Upper lobe of left lung (tissue), 6 donors: ENCODE measurements around the gene PUM2. TPM values are rescaled to one million over a fixed set of nuclear protein-coding genes. Genes with fewer than 3 reads are reported as not detected.
A peak's percentile ranks its signal among the peaks of the same experiment; 100 is the strongest.

ENCODE experiments used
- ATAC-seq, 2 donors: fragments of 200-7000 bp; cut with Tn5 transposase; one replicate each; pipeline ENCODE4 v1.9.1; 2022; ENCODE audit warnings: mild to moderate bottlenecking in 2 of 2, moderate library complexity in 2 of 2; ENCODE audit not compliant: low FRiP score in 2 of 2
- DNase-seq, 2 donors: peaks; one replicate each; pipeline ENCODE4 v3.0.0-alpha.2; 2019 to 2020
- H3K27ac ChIP-seq, 4 donors: fragments of 200-600 bp; sonication (generic); one replicate each; pipeline ENCODE4 v1.5.1; 2016 to 2019
- H3K27me3 ChIP-seq, 4 donors: fragments of 200-600 bp; sonication (generic); one replicate each; pipeline ENCODE4 v1.5.1; 2017 to 2019
- H3K36me3 ChIP-seq, 4 donors: fragments of 200-600 bp; sonication (generic); one replicate each; pipeline ENCODE4 v1.5.1; 2016 to 2019
- H3K4me1 ChIP-seq, 4 donors: fragments of 200-600 bp; sonication (generic); one replicate each; pipeline ENCODE4 v1.5.1; 2018 to 2019
- H3K4me3 ChIP-seq, 4 donors: fragments of 200-600 bp; sonication (generic); one replicate each; pipeline ENCODE4 v1.5.1; 2017 to 2019; ENCODE audit warnings: mild to moderate bottlenecking in 2 of 4, moderate library complexity in 1 of 4
- H3K9me3 ChIP-seq, 4 donors: fragments of 200-600 bp; sonication (generic); one replicate each; pipeline ENCODE4 v1.5.1; 2018 to 2019
- EP300 ChIP-seq, 4 donors: sonication (generic); formaldehyde crosslinking; IDR thresholded peaks; one replicate each; pipeline ENCODE4 v1.5.1; 2017; ENCODE audit warnings: antibody characterized with exemption in 4 of 4, control low read depth in 2 of 4
- POLR2A ChIP-seq, 4 donors: fragments of 450-650 bp; IDR thresholded peaks; one replicate each; pipeline ENCODE4 v1.5.1; 2016 to 2017; ENCODE audit warnings: antibody characterized with exemption in 4 of 4, mild to moderate bottlenecking in 2 of 4
- POLR2AphosphoS5 ChIP-seq, 2 donors: sonication (generic); formaldehyde crosslinking; IDR thresholded peaks; one replicate each; pipeline ENCODE4 v1.5.1; 2017; ENCODE audit warnings: antibody characterized with exemption in 2 of 2
- WGBS, 2 donors: methylation state at CpG; one replicate each; pipeline ENCODE4 v1.1.5; 2017 to 2018; 5-methylcytosine and 5-hydroxymethylcytosine counted together
- total RNA-seq, 6 donors: library from RNA; depleted of rRNA in 4 of 6; stranded (reverse); fragments of >200 nt in 4 of 6; gene quantifications; one replicate each; pipeline versions ENCODE4 v1.1.0 to v1.2.1, GENCODE V29; 2016 to 2021
- TF ChIP-seq, protein P1 (sequence below), 6 experiments: fragments of 450-650 bp in 4 of 6; fragments of 200-600 bp in 2 of 6; sonication (generic) in 2 of 6; IDR thresholded peaks; one replicate each; pipeline ENCODE4 v1.5.1; 2016 to 2019; ENCODE audit warnings: antibody characterized with exemption in 6 of 6
- donor health status: DM: no; HTN: no; CAD: no; lungs with moderate emphysema.
- donor health status: DM: no; HTN: yes; CAD: no; lungs with severe emphysema.

The PUM2 gene
- total RNA-seq, 6 donors from 2014 or later: 33.1 to 114 (median 86.6) TPM

DNA sequence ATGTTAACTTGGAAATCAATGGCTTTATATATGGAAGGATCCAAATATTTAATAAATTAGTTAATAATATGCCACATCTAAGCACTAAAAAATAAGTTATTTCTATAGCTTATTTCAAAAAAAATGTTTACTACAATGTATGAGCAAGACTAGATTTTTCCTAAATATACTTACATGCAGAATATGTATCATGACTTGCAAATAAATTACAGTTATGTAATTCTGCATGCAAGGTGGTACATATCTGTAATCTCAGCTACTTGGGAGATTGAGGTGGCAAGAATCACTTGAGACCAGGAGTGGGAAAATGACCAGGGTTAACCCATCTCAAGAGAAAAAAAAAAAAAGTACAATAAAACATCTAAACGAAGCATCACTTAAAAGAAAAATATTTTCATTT lies 11.6 kb downstream of the PUM2 start:
- Histone ChIP-seq H3K9me3 (no peaks in the 10 kb centered on the region), H3K4me3 (no peak overlapping the region), H3K36me3 (no peaks in the 10 kb centered on the region), H3K27ac (no peak overlapping the region), H3K27me3 (no peaks in the 10 kb centered on the region), H3K4me1 (peaks cover 29 to 88% (median 67%) of the 10 kb centered on the region in 4 donors)
- ATAC-seq (no peak), DNase-seq (no peak)
- 47 to 55% methylated on average over 1 of the region's 1 CpG for WGBS, 2 donors
- no peak for TF ChIP-seq EP300 (IDR thresholded peaks at IDR 0.05)

DNA sequence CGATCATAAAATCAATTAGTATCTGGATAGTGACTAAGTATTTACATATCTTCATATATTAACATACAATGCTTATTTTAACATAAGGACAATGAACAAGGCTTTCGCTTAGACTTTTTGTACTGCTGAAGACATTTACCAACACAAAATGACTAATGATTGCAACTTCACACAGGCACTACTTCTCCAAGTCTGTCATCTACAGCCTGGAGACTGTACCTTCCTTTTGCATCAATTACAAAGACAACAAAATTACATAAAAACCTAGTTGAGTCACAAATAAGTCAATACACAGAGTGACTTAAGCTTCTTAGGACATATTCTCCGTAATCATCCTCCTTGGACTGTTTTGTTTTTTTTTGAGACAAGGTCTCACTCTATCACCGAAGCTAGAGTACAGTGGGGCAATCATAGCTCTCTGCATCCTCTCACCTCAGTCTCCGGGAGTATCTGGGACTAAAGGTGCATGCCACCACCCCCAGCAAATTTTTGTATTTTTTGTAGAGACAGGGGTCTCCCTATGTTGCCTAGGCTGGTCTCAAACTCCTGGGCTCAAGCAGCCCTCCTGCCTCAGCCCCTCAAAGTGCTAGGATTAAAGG lies 15.9 kb downstream of the PUM2 start:
- Histone ChIP-seq H3K36me3 (no peaks in the 10 kb centered on the region), H3K27ac (no peak overlapping the region), H3K4me3 (no peak overlapping the region), H3K27me3 (no peaks in the 10 kb centered on the region), H3K4me1 (peaks cover 12 to 62% (median 41%) of the 10 kb centered on the region in 4 donors), H3K9me3 (no peaks in the 10 kb centered on the region)
- WGBS, 2 donors: 68 to 74% methylated on average over 5 of the region's 5 CpGs
- no peak for ATAC-seq
- TF ChIP-seq EP300 (IDR thresholded peaks at IDR 0.05) (no peak), POLR2AphosphoS5 (IDR thresholded peaks at IDR 0.05) (no peak), POLR2A (IDR thresholded peaks at IDR 0.05) (no peak)
- TF ChIP-seq, protein P1, sequence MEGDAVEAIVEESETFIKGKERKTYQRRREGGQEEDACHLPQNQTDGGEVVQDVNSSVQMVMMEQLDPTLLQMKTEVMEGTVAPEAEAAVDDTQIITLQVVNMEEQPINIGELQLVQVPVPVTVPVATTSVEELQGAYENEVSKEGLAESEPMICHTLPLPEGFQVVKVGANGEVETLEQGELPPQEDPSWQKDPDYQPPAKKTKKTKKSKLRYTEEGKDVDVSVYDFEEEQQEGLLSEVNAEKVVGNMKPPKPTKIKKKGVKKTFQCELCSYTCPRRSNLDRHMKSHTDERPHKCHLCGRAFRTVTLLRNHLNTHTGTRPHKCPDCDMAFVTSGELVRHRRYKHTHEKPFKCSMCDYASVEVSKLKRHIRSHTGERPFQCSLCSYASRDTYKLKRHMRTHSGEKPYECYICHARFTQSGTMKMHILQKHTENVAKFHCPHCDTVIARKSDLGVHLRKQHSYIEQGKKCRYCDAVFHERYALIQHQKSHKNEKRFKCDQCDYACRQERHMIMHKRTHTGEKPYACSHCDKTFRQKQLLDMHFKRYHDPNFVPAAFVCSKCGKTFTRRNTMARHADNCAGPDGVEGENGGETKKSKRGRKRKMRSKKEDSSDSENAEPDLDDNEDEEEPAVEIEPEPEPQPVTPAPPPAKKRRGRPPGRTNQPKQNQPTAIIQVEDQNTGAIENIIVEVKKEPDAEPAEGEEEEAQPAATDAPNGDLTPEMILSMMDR (IDR thresholded peaks at IDR 0.05): no peak
- no peak for DNase-seq

- ATAC-seq: no peak
- Histone ChIP-seq H3K4me3 (no peak overlapping the region), H3K4me1 (peaks cover 9 to 55% (median 36%) of the 10 kb centered on the region in 4 donors), H3K36me3 (no peaks in the 10 kb centered on the region), H3K27ac (no peak overlapping the region), H3K27me3 (no peaks in the 10 kb centered on the region), H3K9me3 (no peaks in the 10 kb centered on the region)
- no peak for DNase-seq
- 70 to 77% methylated on average over 4 of the region's 4 CpGs for WGBS, 2 donors
- TF ChIP-seq POLR2A (IDR thresholded peaks at IDR 0.05) (no peak), POLR2AphosphoS5 (IDR thresholded peaks at IDR 0.05) (no peak), EP300 (IDR thresholded peaks at IDR 0.05) (no peak)
- TF ChIP-seq, protein P1 (IDR thresholded peaks at IDR 0.05): no peak
Observed at GRCh38 chr2:20333738-20334137, 16.9 kb downstream of the PUM2 start.

- Histone ChIP-seq H3K4me1 (peaks cover 20 to 50% (median 29%) of the 10 kb centered on the region in 4 donors), H3K4me3 (no peak overlapping the region), H3K27me3 (no peaks in the 10 kb centered on the region), H3K9me3 (no peaks in the 10 kb centered on the region), H3K36me3 (peaks cover 0 to 4% (median 0%) of the 10 kb centered on the region in 4 donors), H3K27ac (no peak overlapping the region)
- WGBS, 2 donors: 80 to 89% methylated on average over 3 of the region's 3 CpGs
- DNase-seq: no peak
- TF ChIP-seq EP300 (IDR thresholded peaks at IDR 0.05): no peak
- no peak for TF ChIP-seq POLR2A (IDR thresholded peaks at IDR 0.05)
- TF ChIP-seq POLR2AphosphoS5 (IDR thresholded peaks at IDR 0.05): no peak
- TF ChIP-seq, protein P1 (IDR thresholded peaks at IDR 0.05): no peak
- ATAC-seq: no peak
Observed at GRCh38 chr2:20330192-20330591, 20.5 kb downstream of the PUM2 start.

DNA sequence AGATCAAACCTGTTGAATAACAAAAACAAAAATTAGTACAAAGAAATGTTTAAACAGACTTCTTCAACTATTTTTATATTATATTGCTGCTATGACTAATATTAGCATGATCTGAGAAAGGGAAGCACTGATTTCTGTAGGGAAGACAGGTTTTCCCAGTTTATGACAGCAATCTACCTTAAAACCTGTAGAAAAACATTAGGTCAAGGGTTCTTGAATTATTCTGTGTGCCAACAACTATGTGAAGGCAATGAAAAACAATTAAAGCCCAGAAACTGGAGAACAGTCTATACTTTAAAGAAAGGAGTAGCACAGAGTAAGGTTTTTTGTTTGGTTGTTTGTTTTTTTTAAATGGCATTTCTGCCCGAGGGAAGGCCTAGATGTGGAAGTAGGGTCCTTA lies 23.3 kb downstream of the PUM2 start:
- Histone ChIP-seq H3K4me3 (no peak overlapping the region), H3K36me3 (peaks cover 0 to 20% (median 5%) of the 10 kb centered on the region in 4 donors), H3K9me3 (no peaks in the 10 kb centered on the region), H3K27me3 (no peaks in the 10 kb centered on the region), H3K4me1 (peaks cover 18 to 45% (median 33%) of the 10 kb centered on the region in 4 donors), H3K27ac (peak overlapping the region in 1 of 4 donors; percentile 50)
- DNase-seq (no peak), ATAC-seq (no peak)
- WGBS, 2 donors: 33 to 35% methylated on average over 1 of the region's 1 CpG
- no peak for TF ChIP-seq POLR2A (IDR thresholded peaks at IDR 0.05)
